Measurements from ENCODE around the gene ACP1.

Gene ACP1

GRCh38 chr2:264493-265468 lies at the start of gene ACP1:
TSS of gene ACP1 (plus strand) at chr2:264947. CDS start at chr2:264965, 18 bp downstream.
- peak within 1 kb of the TSS; percentile 95 for H3K4me3 ChIP-seq (ENCODE audit: low read depth, low read length)
- TF ChIP-seq CTCF (IDR thresholded peaks at IDR 0.05; ENCODE audit: low read depth, low read length), result peak; percentile 6
- DNase-seq (ENCODE audit: low read depth, low spot score), result peak; percentile 94
- in situ Hi-C loops (cut with HindIII; ENCODE audit: low sequenced_read_pairs), result no loop called here

DNA sequence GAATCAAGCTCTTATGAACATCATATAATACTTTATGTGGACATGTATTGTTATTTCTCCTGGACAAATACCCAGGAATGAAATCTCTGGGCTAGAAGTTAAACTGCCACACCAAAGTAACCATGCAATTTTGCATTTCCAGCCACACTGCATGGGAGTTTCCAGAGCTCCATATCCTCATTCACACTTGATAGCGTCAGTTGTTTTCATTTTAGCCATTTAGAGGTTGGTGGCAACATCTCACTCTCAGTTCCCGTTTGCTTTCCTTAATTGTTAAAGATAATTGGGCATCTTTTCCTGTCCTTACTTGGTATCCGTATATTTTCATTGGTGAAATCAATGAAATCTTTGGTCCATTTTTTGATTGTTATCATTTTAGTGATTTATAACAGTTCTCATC lies 48.7 kb upstream of the ACP1 start:
- no peak for DNase-seq (ENCODE audit: low read depth, low spot score)

DNA sequence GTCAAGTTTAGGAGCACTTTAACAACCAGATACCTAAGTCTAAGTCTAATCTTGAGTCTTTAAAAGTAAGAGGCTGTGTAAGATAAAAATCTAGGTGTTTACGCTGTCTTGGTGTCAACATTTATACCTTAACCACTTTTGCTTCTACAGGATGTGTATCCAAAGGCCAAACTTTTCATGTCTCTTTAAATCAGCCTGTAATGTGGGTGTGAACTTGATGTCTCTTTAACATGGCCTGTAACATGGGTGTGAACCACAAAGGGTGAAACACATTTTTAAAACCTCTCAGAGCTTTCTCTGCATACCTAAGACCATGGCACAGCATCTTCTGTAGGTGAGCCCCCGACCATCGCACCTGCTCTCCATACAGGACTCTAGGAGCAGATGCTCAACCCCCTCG lies 41.3 kb upstream of the ACP1 start:
- TF ChIP-seq CTCF (IDR thresholded peaks at IDR 0.05; ENCODE audit: low read depth, low read length), result no peak
- H3K4me3 ChIP-seq (ENCODE audit: low read depth, low read length), result no peak overlapping the region
- in situ Hi-C loops (cut with HindIII; ENCODE audit: low sequenced_read_pairs), result no loop called here
- DNase-seq (ENCODE audit: low read depth, low spot score), result no peak

More for the DNA sequence above, 48.7 kb upstream of the ACP1 start:
- in situ Hi-C loops (cut with HindIII; ENCODE audit: low sequenced_read_pairs), result no loop called here
- no peak for TF ChIP-seq CTCF (IDR thresholded peaks at IDR 0.05; ENCODE audit: low read depth, low read length)
- H3K4me3 ChIP-seq (ENCODE audit: low read depth, low read length), result no peak overlapping the region

DNA sequence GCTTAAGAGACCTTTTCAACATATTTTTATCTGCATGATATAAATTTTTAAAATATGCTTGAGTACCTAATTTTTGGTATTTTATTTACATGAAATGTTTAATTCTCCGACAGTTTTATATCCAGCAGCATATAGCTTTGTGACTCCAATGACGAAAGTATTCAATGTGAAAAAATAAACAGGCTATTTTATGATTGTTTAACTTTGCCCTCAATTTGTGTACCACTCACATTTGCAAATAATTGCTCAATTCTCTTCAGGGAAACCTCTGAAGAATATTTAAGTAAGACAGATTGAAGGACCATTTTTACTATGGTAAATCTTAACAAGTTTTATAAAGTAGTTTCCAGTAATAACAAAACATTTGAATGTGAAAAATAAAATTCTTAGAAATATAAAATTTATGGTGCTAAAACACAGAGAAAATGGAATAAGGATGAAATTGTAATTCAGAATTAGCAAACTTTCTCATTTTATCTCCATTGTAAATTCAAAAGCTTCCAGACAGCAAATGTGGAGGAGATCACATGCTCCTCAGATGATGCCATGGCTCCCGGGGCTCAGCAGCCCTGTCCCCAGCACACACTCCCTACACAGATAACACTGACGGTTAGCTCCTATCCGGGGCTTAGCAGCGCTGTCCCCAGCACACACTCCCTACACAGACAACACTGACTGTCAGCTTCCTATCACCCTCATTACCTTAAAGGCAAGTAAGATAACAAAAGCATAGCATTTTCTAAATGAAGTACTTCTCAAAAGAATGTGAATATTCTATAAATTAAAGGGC lies 40.6 kb upstream of the ACP1 start:
- no peak for DNase-seq (ENCODE audit: low read depth, low spot score)
- TF ChIP-seq CTCF (IDR thresholded peaks at IDR 0.05; ENCODE audit: low read depth, low read length), result no peak
- H3K4me3 ChIP-seq (ENCODE audit: low read depth, low read length), result no peak overlapping the region
- in situ Hi-C loops (cut with HindIII; ENCODE audit: low sequenced_read_pairs), result no loop called here

GRCh38 chr2:228115-228514 lies 36.6 kb upstream of the ACP1 start:
- in situ Hi-C loops (cut with HindIII; ENCODE audit: low sequenced_read_pairs), result no loop called here
- TF ChIP-seq CTCF (IDR thresholded peaks at IDR 0.05; ENCODE audit: low read depth, low read length), result no peak
- no peak for DNase-seq (ENCODE audit: low read depth, low spot score)
- no peak overlapping the region for H3K4me3 ChIP-seq (ENCODE audit: low read depth, low read length)

GRCh38 chr2:228518-229278 lies 36.0 kb upstream of the ACP1 start:
- DNase-seq (ENCODE audit: low read depth, low spot score), result no peak
- no peak overlapping the region for H3K4me3 ChIP-seq (ENCODE audit: low read depth, low read length)
- TF ChIP-seq CTCF (IDR thresholded peaks at IDR 0.05; ENCODE audit: low read depth, low read length), result no peak
- in situ Hi-C loops (cut with HindIII; ENCODE audit: low sequenced_read_pairs), result no loop called here
